Measurements from ENCODE around the gene STXBP1.

The STXBP1 gene

DNA sequence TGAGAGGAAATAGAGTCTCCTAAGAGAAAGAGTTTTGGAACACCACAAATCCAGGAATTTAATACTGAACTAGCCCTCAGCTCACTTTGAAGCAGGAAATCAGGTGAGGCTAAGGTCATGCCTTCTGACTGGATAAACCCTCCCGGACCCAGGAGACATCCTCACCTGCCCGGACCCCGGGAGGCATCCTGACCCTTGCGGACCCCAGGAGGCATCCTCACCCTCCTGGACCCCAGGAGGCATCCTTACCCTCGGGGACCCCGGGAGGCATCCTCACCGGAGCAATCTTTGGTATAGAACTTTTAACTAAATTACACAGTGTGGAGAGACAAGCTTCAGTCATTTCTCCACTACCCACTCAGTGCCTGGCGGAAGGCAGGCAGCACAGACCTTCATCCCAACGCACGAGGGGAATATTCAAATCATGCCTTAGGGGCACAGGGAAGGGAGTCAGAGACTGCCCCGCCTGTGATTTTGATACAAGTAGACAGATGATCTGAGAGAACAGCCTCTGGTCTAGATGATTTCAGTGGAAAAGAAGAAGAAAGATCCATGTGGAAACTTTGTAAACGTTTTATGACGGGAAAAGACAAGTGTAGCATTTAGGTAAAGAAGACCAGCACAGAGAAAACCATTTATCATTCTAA is 21.3 kb downstream of the STXBP1 start:
- TF ChIP-seq, protein P1, sequence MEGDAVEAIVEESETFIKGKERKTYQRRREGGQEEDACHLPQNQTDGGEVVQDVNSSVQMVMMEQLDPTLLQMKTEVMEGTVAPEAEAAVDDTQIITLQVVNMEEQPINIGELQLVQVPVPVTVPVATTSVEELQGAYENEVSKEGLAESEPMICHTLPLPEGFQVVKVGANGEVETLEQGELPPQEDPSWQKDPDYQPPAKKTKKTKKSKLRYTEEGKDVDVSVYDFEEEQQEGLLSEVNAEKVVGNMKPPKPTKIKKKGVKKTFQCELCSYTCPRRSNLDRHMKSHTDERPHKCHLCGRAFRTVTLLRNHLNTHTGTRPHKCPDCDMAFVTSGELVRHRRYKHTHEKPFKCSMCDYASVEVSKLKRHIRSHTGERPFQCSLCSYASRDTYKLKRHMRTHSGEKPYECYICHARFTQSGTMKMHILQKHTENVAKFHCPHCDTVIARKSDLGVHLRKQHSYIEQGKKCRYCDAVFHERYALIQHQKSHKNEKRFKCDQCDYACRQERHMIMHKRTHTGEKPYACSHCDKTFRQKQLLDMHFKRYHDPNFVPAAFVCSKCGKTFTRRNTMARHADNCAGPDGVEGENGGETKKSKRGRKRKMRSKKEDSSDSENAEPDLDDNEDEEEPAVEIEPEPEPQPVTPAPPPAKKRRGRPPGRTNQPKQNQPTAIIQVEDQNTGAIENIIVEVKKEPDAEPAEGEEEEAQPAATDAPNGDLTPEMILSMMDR (conservative IDR thresholded peaks at IDR 0.05; ENCODE audit: control insufficient read depth, insufficient read depth, low read depth, low read length) = no peak
- DNase-seq (ENCODE audit: low read depth) = no peak

DNA sequence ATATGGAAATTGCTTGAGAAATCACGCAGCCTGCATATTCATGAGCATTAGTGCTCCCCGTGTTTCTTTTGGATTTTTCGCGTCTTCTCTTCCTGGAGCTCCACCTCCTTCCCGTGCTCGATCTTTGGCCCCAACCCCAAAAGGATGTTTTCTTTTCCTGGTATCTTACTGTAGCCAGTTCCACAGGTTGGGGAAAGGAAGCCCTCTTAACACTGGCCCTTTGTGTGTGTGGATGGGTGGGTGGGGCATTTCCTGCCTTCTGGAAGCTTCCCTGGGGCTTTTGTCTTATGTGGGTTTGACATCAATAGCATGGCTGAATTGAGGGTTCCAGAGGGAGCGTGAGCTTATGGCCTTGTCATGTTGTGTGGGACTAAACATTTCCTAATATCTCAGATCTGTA is 21.9 kb downstream of the STXBP1 start:
- TF ChIP-seq, protein P1 (conservative IDR thresholded peaks at IDR 0.05; ENCODE audit: control insufficient read depth, insufficient read depth, low read depth, low read length) = no peak
- no peak overlapping the region for H3K4me3 ChIP-seq (ENCODE audit: control insufficient read depth, low read depth, low read length)
- no peak for DNase-seq (ENCODE audit: low read depth)

More for the DNA sequence above, 21.3 kb downstream of the STXBP1 start:
- H3K4me3 ChIP-seq (ENCODE audit: control insufficient read depth, low read depth, low read length) = no peak overlapping the region

DNA sequence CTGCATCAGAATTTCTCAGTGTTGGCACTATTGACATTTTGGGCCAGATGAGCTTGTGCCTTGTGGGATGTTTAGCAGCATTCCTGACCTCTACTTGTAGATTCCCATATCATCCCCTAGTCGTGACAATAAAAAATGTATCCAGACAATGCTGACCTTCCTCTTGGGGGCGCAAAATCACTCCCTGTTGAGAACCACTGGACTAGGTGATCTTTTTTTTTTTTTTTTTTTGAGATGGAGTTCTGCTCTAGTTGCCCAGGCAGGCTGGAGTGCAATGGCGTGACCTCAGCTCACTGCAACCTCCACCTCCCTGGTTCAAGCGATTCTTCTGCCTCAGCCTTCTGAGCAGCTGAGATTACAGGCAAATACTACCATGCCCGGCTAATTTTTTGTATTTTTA is 22.6 kb downstream of the STXBP1 start:
- peak; percentile 10 for DNase-seq (ENCODE audit: low read depth)
- no peak overlapping the region for H3K4me3 ChIP-seq (ENCODE audit: control insufficient read depth, low read depth, low read length)
- TF ChIP-seq, protein P1 (conservative IDR thresholded peaks at IDR 0.05; ENCODE audit: control insufficient read depth, insufficient read depth, low read depth, low read length) = no peak

DNA sequence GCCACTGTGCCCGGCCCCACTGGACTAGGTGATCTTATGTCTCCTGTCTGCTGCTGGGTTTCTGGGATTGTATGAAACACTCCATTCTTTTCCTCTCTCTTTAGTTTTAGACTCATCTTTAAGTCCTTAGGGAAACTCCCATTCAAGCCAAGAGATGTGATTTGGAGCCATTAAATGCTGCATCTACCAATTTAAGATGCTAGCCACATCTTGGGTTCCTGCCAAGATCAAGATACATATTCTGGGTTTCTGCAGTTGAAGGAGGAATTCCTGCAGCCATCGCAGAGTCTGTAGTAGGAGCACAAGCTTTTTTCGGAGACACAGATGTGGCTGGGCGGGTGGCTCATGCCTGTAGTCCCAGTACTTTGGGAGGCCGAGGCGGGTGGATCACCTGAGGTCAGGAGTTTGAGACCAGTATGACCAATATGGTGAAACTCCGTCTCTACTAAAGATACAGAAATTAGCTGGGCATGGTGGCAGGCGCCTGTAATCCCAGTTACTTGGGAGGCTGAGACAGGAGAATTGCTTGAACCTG is 23.2 kb downstream of the STXBP1 start:
- TF ChIP-seq, protein P1 (conservative IDR thresholded peaks at IDR 0.05; ENCODE audit: control insufficient read depth, insufficient read depth, low read depth, low read length) = no peak
- no peak overlapping the region for H3K4me3 ChIP-seq (ENCODE audit: control insufficient read depth, low read depth, low read length)
- DNase-seq (ENCODE audit: low read depth) = no peak

DNA sequence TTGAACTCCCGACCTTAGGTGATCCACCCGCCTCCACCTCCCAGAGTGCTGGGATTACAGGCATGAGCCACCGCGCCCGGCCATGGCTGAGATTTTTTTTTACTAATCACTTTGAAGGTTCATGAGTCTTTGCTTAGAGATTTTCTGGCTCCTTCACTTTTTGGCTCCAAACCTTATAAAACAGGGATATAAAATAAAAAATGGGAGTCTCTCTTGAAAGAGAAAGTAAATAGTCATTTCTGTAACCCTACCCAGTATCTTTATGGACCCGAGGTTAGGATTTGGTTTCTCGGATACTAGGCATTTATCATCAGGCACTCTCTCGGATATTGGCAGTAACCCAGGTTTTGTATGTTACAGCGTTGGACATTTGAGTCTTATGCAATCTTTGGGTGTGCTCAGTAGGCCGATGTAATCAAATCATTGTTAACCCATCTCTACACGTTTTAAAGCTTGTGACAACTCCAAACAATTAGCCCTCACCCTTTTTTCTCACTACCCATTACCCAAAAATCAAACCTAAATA is 25.3 kb downstream of the STXBP1 start:
- peak; percentile 93 for DNase-seq (ENCODE audit: low read depth)
- TF ChIP-seq, protein P1 (conservative IDR thresholded peaks at IDR 0.05; ENCODE audit: control insufficient read depth, insufficient read depth, low read depth, low read length) = no peak
- H3K4me3 ChIP-seq (ENCODE audit: control insufficient read depth, low read depth, low read length) = peak overlapping the region; percentile 14

DNA sequence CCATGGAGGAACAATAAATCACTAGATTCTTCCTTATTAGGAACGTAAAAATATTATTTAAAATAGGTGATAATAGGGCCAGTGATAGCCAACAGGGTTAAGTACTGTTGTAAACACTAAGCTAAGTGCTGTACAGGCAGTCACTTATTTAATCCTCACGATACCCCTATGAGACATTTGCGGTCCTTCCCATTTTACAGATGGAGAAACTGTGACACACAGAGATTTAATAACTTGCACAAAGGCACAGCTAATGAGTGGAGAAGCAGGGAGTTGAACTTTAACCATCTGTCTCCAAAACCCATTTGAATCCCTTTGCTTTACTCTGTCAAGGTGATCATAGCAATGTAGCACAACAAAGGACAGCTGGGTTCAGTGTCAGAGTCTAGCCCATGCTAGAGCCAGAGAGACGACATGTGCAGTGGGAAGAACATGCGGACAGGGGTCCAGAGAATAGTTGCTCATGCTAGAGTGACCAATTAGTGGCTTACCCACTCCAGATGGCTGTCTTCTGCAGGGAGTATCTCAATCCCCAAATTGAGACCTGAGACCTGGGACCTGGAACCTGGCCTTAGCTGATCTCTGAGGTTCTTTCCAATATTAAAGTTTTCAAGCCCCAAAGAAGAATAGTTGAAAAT is 28.9 kb downstream of the STXBP1 start:
- TF ChIP-seq, protein P1 (conservative IDR thresholded peaks at IDR 0.05; ENCODE audit: control insufficient read depth, insufficient read depth, low read depth, low read length) = no peak
- no peak overlapping the region for H3K4me3 ChIP-seq (ENCODE audit: control insufficient read depth, low read depth, low read length)
- no peak for DNase-seq (ENCODE audit: low read depth)
